GM23338 (cell line): Measurements from ENCODE around the gene CD46. TPM values are rescaled to one million over a fixed set of nuclear protein-coding genes. Genes with fewer than 3 reads are reported as not detected.

ENCODE experiments used
- ATAC-seq: fragments of 200-7000 bp; cut with Tn5 transposase; 3 replicates; pipeline ENCODE4 v1.9.1; 2020
- DNase-seq: peaks from one replicate; pipeline ENCODE4 v3.0.0-alpha.2; 2015; ENCODE audit warnings: low spot score
- H2AFZ ChIP-seq: fragments of 200-600 bp; sonication (generic); 2 replicates; pipeline ENCODE4 v1.8.0; 2016; ENCODE audit warnings: antibody characterized with exemption, mild to moderate bottlenecking, moderate library complexity
- H3F3A ChIP-seq: fragments of 200-600 bp; sonication (generic); replicated peaks from 2 replicates; pipeline ENCODE4 v1.8.0; 2017; ENCODE audit warnings: antibody characterized with exemption, mixed run types, low read depth
- H3K27ac ChIP-seq: fragments of 200-600 bp; sonication (generic); 2 replicates; pipeline ENCODE4 v1.6.1; 2016; ENCODE audit warnings: low read depth
- H3K27me3 ChIP-seq: fragments of 200-600 bp; sonication (generic); 2 replicates; pipeline ENCODE4 v1.8.0; 2016; ENCODE audit warnings: mild to moderate bottlenecking, mixed run types, moderate library complexity; ENCODE audit not compliant: insufficient read depth
- H3K36me3 ChIP-seq: fragments of 200-600 bp; sonication (generic); 2 replicates; pipeline ENCODE4 v1.8.0; 2016; ENCODE audit warnings: mild to moderate bottlenecking; ENCODE audit not compliant: insufficient read depth
- H3K4me1 ChIP-seq: fragments of 200-600 bp; sonication (generic); 2 replicates; pipeline ENCODE4 v1.8.0; 2016; ENCODE audit warnings: mild to moderate bottlenecking, moderate library complexity; ENCODE audit not compliant: insufficient read depth
- H3K4me2 ChIP-seq: fragments of 200-600 bp; sonication (generic); 2 replicates; pipeline ENCODE4 v1.7.1; 2017; ENCODE audit warnings: mixed run types
- H3K4me3 ChIP-seq: fragments of 200-600 bp; sonication (generic); 2 replicates; pipeline ENCODE4 v1.6.1; 2016; ENCODE audit warnings: mixed run types
- H3K79me2 ChIP-seq: fragments of 200-600 bp; sonication (generic); replicated peaks from 2 replicates; pipeline ENCODE4 v1.8.0; 2017; ENCODE audit warnings: mild to moderate bottlenecking; ENCODE audit not compliant: insufficient read depth
- H3K9me2 ChIP-seq: fragments of 200-600 bp; sonication (generic); 2 replicates; pipeline ENCODE4 v1.8.0; 2017; ENCODE audit not compliant: insufficient read depth
- H4K20me1 ChIP-seq: fragments of 200-600 bp; sonication (generic); replicated peaks from 2 replicates; pipeline ENCODE4 v1.8.0; 2017; ENCODE audit warnings: mild to moderate bottlenecking; ENCODE audit not compliant: insufficient read depth
- H3K27ac Mint-ChIP-seq: 2 replicates; pipeline ENCODE4 v1.8.0; 2020; ENCODE audit warnings: inconsistent platforms, mild to moderate bottlenecking, moderate library complexity, mixed read lengths
- H3K27me3 Mint-ChIP-seq: 3 replicates; pipeline ENCODE4 v1.8.0; 2022; ENCODE audit warnings: low read depth, mild to moderate bottlenecking, moderate library complexity, mixed read lengths, inconsistent platforms; ENCODE audit not compliant: insufficient read depth, poor library complexity
- H3K36me3 Mint-ChIP-seq: 3 replicates; pipeline ENCODE4 v1.8.0; 2021; ENCODE audit warnings: low read depth, mild to moderate bottlenecking, inconsistent platforms, moderate library complexity, mixed read lengths
- H3K4me1 Mint-ChIP-seq: 3 replicates; pipeline ENCODE4 v1.8.0; 2020; ENCODE audit warnings: mild to moderate bottlenecking, inconsistent platforms, mixed read lengths
- H3K4me3 Mint-ChIP-seq: 3 replicates; pipeline ENCODE4 v1.8.0; 2021; ENCODE audit warnings: moderate library complexity, mild to moderate bottlenecking, inconsistent platforms, mixed read lengths
- H3K9me3 Mint-ChIP-seq: 3 replicates; pipeline ENCODE4 v1.8.0; 2020; ENCODE audit warnings: moderate library complexity, mild to moderate bottlenecking, inconsistent platforms, mixed read lengths
- CREB1 ChIP-seq: fragments of 250-450 bp; sonication (Bioruptor Pico); IDR thresholded peaks from 2 replicates; pipeline ENCODE4 v1.5.0; 2020; ENCODE audit warnings: low read depth, mild to moderate bottlenecking, moderate library complexity
- ETS1 ChIP-seq: IDR thresholded peaks from 2 replicates; pipeline ENCODE4 v1.6.1; 2016; ENCODE audit warnings: antibody characterized with exemption
- EZH2 ChIP-seq: fragments of 200-600 bp; sonication (generic); IDR thresholded peaks from one replicate; pipeline ENCODE4 v1.8.0; 2017; ENCODE audit warnings: antibody characterized with exemption, mild to moderate bottlenecking, low read depth; ENCODE audit not compliant: unreplicated experiment
- JUNB ChIP-seq: IDR thresholded peaks from one replicate; pipeline ENCODE4 v1.6.1; 2016; ENCODE audit warnings: antibody characterized with exemption; ENCODE audit not compliant: unreplicated experiment
- NANOG ChIP-seq: IDR thresholded peaks from 2 replicates; pipeline ENCODE4 v1.6.1; 2016; ENCODE audit warnings: antibody characterized with exemption, borderline replicate concordance
- POLR2AphosphoS5 ChIP-seq: IDR thresholded peaks from 2 replicates; pipeline ENCODE4 v1.6.1; 2016; ENCODE audit warnings: antibody characterized with exemption, low read depth
- STAT1 ChIP-seq: IDR thresholded peaks from one replicate; pipeline ENCODE4 v1.6.1; 2016; ENCODE audit warnings: antibody characterized with exemption; ENCODE audit not compliant: unreplicated experiment
- ZNF114 ChIP-seq: fragments of 250-450 bp; sonication (Bioruptor Pico); IDR thresholded peaks from 2 replicates; pipeline ENCODE4 v1.5.0; 2020; ENCODE audit warnings: mild to moderate bottlenecking, moderate library complexity
- ZNF331 ChIP-seq: fragments of 250-450 bp; sonication (Bioruptor Pico); IDR thresholded peaks from 2 replicates; pipeline ENCODE4 v1.5.0; 2020; ENCODE audit warnings: low read depth, mild to moderate bottlenecking, moderate library complexity
- ZNF462 ChIP-seq: fragments of 250-450 bp; sonication (Bioruptor Pico); IDR thresholded peaks from 2 replicates; pipeline ENCODE4 v1.5.0; 2020; ENCODE audit warnings: mild to moderate bottlenecking, moderate library complexity
- polyA plus RNA-seq: library from polyadenylated mRNA; unstranded; fragments of >200 nt; fragmentation: Nextera tagmentation; extraction: Ambion mirVana; gene quantifications from 2 replicates; pipeline ENCODE4 v1.2.1, GENCODE V29; 2016
- total RNA-seq: library from RNA; depleted of rRNA; stranded (reverse); fragments of >200 nt; shearing (Covaris generic); gene quantifications from 2 replicates; pipeline ENCODE4 v1.2.3, GENCODE V29; 2014
- TF ChIP-seq, protein P1 (sequence below): IDR thresholded peaks from one replicate; pipeline ENCODE4 v1.6.1; 2018; ENCODE audit warnings: antibody characterized with exemption; ENCODE audit not compliant: unreplicated experiment
- TF ChIP-seq, protein P2 (sequence below), 2 experiments: fragments of 200-600 bp in 1 of 2; sonication (generic) in 1 of 2; conservative IDR thresholded peaks; 2 replicates each; pipeline versions ENCODE4 v1.5.1 to v1.6.1; 2016 to 2017; ENCODE audit warnings: antibody characterized with exemption in 2 of 2, low read depth in 2 of 2, mild to moderate bottlenecking in 2 of 2, moderate library complexity in 1 of 2

The CD46 gene
- total and polyA plus RNA-seq, 2 experiments from 2014 or later = 199 to 209 TPM

- Histone ChIP-seq H3K36me3 (no peaks in the 10 kb centered on the region), H3F3A (no peaks in the 10 kb centered on the region), H3K4me1 (no peaks in the 10 kb centered on the region), H4K20me1 (no peaks in the 10 kb centered on the region), H3K4me2 (no peak overlapping the region), H3K9me2 (0 out of 2 replicates have a peak, but pooled peaks cover 6% of the 10 kb centered on the region), H3K79me2 (no peaks in the 10 kb centered on the region), H3K4me3 (no peak overlapping the region), H2AFZ (no peak overlapping the region), H3K27ac (no peak overlapping the region), H3K27me3 (no peaks in the 10 kb centered on the region)
- Mint-ChIP-seq H3K27me3 (peaks cover 5% of the 10 kb centered on the region), H3K4me3 (no peak overlapping the region), H3K27ac (no peak overlapping the region), H3K9me3 (no peaks in the 10 kb centered on the region), H3K36me3 (no peaks in the 10 kb centered on the region), H3K4me1 (peaks cover under 1% of the 10 kb centered on the region; the same call in 1 of the 3 replicates)
- no peak for DNase-seq
- TF ChIP-seq NANOG (no peak), EZH2 (no peak), ZNF331 (CRISPR knock-in tag) (no peak), POLR2AphosphoS5 (no peak), ZNF114 (CRISPR knock-in tag) (no peak), CREB1 (CRISPR knock-in tag) (no peak), STAT1 (no peak), ETS1 (no peak), JUNB (no peak), ZNF462 (CRISPR knock-in tag) (no peak)
- TF ChIP-seq, protein P1, sequence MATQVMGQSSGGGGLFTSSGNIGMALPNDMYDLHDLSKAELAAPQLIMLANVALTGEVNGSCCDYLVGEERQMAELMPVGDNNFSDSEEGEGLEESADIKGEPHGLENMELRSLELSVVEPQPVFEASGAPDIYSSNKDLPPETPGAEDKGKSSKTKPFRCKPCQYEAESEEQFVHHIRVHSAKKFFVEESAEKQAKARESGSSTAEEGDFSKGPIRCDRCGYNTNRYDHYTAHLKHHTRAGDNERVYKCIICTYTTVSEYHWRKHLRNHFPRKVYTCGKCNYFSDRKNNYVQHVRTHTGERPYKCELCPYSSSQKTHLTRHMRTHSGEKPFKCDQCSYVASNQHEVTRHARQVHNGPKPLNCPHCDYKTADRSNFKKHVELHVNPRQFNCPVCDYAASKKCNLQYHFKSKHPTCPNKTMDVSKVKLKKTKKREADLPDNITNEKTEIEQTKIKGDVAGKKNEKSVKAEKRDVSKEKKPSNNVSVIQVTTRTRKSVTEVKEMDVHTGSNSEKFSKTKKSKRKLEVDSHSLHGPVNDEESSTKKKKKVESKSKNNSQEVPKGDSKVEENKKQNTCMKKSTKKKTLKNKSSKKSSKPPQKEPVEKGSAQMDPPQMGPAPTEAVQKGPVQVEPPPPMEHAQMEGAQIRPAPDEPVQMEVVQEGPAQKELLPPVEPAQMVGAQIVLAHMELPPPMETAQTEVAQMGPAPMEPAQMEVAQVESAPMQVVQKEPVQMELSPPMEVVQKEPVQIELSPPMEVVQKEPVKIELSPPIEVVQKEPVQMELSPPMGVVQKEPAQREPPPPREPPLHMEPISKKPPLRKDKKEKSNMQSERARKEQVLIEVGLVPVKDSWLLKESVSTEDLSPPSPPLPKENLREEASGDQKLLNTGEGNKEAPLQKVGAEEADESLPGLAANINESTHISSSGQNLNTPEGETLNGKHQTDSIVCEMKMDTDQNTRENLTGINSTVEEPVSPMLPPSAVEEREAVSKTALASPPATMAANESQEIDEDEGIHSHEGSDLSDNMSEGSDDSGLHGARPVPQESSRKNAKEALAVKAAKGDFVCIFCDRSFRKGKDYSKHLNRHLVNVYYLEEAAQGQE = no peak
- TF ChIP-seq, protein P2, sequence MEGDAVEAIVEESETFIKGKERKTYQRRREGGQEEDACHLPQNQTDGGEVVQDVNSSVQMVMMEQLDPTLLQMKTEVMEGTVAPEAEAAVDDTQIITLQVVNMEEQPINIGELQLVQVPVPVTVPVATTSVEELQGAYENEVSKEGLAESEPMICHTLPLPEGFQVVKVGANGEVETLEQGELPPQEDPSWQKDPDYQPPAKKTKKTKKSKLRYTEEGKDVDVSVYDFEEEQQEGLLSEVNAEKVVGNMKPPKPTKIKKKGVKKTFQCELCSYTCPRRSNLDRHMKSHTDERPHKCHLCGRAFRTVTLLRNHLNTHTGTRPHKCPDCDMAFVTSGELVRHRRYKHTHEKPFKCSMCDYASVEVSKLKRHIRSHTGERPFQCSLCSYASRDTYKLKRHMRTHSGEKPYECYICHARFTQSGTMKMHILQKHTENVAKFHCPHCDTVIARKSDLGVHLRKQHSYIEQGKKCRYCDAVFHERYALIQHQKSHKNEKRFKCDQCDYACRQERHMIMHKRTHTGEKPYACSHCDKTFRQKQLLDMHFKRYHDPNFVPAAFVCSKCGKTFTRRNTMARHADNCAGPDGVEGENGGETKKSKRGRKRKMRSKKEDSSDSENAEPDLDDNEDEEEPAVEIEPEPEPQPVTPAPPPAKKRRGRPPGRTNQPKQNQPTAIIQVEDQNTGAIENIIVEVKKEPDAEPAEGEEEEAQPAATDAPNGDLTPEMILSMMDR (conservative IDR thresholded peaks at IDR 0.05; ENCODE audit: low read depth in 2 of 2) = no peak
- ATAC-seq = no peak
Observed at GRCh38 chr1:207833381-207833780, 81.5 kb downstream of the CD46 start.
